A204.1 (cell line): Measurements from ENCODE around the gene CD48.

Experiments
- FAIRE-seq: peaks from 2 replicates; lab custom pipeline; 2012; peaks lifted over from hg19 to GRCh38; lab: Jason Lieb, UNC

CD48 gene, protein sequence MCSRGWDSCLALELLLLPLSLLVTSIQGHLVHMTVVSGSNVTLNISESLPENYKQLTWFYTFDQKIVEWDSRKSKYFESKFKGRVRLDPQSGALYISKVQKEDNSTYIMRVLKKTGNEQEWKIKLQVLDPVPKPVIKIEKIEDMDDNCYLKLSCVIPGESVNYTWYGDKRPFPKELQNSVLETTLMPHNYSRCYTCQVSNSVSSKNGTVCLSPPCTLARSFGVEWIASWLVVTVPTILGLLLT

GRCh38 chr1:160711602-160712311 lies at the start of gene CD48:
Gene CD48 (minus strand): TSS chr1:160711822. CDS start chr1:160711763, 59 bp downstream.
- no peak for FAIRE-seq

DNA sequence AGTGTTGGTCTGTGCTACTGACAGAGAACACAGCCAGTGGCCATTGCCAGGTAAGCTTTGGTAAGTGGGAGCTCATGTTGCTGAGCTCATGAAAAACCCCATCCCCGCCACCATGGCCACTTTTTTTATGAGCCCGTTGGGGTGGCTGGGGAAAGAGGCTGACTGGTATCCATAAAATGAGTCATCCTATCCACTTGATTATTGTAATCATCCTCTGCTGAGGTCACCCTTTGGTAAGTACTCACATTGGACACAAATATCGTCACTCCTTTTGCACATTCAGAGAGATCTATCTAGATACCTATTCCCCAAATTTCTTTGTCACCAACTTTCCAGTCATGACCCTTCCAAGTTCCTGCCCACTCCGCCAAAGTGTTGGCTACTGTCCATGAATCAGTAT lies 49.4 kb upstream of the CD48 start:
- FAIRE-seq = no peak

DNA sequence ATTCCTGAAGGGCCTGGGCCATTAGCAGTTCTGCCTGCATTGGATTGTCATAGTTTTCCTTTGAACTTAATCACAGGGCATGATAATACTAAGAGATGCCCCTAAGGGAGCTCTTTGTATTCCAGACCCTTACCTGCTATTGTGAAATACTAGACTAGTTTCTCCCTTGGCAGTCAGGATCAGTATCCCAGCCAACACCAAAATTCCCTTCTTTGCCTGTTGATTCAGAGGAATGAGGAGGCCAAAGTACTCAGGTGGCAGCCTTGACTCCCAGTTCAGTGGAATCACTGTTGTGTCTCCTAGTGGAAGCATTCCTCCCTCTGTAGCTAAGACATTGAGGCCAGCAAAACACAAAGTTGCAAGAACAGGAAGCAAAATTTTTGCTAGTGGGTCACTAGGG lies 48.1 kb upstream of the CD48 start:
- no peak for FAIRE-seq

GRCh38 chr1:160758521-160758920 lies 46.9 kb upstream of the CD48 start:
- no peak for FAIRE-seq

DNA sequence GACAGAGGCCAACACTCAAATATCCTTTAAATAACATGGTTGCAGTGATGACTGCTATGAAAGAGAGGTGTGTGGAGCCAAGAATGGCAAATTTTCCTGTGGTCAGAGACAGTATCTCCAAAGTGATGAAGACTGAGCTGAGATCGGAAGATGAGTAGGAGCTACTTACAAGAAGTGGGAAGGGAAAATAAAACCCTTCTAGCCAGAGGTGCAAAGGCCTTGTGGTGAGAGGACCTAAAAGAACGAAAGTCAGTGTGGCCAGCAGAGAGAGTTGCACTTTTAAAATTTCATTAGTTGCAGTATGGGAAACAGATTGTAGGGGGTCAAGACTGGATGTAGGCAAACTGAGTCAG lies 45.2 kb upstream of the CD48 start:
- FAIRE-seq = no peak

GRCh38 chr1:160755911-160756848 lies 44.6 kb upstream of the CD48 start:
- FAIRE-seq = no peak

- FAIRE-seq = no peak
Observed at GRCh38 chr1:160755461-160755860, 43.8 kb upstream of the CD48 start.

DNA sequence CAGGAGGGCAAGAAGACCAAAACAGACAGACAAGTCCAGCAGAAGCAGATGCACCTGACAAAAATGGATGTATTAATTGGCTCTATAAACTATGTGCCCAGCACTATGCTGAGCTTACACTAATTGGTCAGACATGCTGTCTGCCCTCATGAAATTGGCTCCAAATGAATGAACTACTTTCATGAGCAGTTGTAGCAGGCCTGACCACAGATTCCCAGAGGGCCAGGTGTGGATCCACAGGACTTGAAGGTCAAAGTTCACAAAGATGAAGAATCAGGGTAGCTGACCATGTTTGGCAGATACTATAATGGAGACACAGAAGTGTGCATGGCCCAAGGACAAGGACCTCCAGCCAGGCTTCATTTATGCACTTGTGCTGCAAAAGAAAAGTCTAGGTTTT lies 42.0 kb upstream of the CD48 start:
- FAIRE-seq = no peak

DNA sequence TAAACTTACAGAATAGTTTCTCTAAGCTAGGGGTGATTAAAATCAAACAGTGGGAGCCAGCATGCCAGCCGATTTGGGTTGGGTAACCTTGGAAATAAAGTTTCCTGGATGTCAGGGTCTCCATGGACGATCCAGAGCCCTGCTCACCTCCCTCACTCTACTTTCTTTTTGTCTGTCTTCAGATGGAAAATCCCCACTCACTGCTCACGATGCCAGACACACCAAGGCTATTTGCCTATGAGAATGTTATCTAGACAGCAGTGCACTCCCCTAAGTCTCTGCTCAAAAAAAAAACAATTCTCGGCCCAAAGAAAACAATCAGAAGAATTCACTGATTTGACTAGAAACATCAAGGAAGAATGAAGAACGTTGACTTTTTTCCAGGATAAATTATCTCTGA lies 41.3 kb upstream of the CD48 start:
- FAIRE-seq = no peak

DNA sequence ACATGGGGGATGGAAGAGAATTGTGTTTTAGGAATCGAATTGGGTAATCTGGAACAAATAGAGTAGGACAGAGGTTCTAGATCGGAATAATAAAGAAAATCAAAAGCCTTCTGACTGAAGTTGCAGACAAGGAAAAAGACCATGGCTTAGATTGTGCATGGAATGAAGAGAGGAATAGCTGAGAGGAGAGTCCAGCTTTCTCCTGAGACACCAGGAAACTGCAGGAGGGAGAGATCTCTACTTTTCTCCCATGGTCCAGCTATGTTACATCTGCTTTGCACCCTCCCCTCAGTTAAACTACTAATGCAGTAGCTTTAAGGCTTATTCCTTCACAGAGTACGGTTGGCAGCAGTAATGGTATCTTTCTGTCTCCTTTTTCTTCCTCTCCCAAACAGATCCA lies 40.8 kb upstream of the CD48 start:
- FAIRE-seq = no peak

DNA sequence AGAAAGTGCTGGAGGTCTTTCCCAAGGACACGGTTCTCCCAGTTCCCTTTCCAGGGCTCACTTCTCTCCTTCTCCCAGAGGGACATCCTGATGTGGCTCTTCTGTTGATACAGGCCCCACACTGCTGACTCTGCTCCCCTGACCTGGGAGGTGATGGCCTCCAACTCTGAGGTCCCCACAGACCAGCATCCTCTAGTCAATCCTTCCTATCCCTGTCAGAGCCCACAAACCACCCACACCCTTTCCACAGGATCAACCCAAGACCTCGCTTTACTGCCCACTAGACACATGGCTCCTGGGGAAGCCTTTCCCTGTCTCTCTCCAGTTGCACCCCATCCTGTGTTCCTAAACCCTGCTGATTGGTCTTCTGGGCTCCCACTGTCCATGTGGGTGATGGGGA lies 39.0 kb upstream of the CD48 start:
- FAIRE-seq = no peak

DNA sequence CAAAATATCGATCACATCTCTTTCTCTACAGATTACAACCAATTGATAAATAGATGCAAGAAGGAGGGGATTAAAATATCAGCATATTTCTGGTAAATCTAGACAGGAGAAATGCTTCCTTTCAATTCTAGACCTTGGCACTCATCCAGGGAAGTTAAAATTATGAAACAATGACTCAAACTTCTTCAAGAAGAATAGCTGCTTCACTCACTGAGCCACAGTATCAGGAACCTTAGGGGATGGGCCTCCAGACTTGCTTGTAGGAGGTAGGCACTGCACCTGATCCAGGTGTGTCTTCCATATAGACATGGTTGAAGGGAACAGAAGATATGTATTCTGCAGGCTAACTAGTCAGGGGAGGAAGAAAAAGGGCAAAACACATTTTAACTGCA lies 37.3 kb upstream of the CD48 start:
- no peak for FAIRE-seq

DNA sequence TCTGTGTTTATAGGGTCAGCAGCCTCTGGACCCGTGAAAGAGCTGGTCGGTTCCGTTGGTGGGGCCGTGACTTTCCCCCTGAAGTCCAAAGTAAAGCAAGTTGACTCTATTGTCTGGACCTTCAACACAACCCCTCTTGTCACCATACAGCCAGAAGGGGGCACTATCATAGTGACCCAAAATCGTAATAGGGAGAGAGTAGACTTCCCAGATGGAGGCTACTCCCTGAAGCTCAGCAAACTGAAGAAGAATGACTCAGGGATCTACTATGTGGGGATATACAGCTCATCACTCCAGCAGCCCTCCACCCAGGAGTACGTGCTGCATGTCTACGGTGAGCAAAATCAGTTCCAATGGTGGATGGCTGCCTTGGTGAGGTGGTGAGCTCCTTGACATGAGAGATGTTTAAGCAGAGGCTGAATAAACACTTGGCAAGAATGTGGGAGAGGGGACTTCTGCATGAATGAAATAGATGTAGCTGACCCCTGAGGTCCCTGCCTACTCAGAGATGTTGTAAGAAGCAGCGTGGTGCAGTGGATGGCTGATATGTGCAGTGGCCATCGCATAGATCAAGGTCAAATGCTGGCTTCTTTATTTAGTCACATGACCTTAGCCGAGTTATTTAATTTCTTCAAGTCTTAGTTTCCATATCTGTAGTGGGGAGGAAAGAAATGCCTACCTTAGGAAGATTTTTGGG lies 36.7 kb upstream of the CD48 start:
- no peak for FAIRE-seq

GRCh38 chr1:160747717-160748116 lies 36.1 kb upstream of the CD48 start:
- FAIRE-seq = no peak

DNA sequence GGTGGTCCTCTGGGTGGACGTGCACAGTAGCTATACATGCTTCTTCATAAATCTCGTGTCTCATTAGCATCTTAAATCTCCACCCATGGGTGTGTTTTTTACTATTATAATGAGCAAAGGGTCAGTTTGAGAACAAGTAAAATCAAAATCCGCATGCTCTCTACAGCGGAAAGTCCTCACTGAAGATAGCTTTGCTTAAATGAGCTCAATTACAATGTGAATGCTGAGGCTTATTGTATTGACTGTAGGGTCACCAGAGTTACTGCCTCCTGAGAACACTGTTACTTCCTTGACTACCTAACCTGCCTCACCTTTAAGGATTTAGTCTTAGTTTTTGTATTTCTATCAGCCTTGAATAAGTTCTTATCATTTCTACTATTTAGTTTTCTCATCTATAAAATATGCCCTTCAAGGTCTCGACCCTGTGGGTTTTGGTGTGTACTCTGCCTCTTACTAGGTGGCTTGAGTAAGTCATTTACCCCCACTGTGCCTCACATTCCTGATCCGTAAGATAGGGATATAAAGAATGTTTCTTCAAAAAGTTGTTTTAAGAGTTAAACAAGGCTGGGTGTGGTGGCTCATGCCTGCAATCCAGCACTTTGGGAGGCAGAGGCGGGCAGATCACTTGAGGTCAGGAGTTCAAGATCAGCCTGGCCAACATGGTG lies 35.3 kb upstream of the CD48 start:
- FAIRE-seq = no peak

DNA sequence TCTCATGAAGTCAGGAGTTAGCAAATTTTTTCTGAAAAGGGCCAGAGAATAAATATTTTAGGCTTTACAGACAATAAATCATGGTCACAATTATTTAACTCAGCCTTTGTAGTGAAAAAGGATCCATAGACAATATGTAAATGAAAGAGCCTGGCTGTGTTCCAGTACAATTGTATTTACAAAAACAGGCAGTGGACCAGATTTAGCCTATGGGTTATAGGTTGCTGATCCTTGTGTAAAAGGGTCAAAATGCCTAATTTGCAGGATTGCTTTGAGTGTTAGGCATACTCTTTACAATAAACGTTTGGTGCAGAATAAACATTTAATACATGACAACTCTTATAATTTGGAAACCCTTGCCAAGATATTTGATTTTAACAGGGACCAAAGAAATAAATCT lies 33.9 kb upstream of the CD48 start:
- FAIRE-seq = no peak

- FAIRE-seq = no peak
Observed at GRCh38 chr1:160744852-160745520, 33.4 kb upstream of the CD48 start.

DNA sequence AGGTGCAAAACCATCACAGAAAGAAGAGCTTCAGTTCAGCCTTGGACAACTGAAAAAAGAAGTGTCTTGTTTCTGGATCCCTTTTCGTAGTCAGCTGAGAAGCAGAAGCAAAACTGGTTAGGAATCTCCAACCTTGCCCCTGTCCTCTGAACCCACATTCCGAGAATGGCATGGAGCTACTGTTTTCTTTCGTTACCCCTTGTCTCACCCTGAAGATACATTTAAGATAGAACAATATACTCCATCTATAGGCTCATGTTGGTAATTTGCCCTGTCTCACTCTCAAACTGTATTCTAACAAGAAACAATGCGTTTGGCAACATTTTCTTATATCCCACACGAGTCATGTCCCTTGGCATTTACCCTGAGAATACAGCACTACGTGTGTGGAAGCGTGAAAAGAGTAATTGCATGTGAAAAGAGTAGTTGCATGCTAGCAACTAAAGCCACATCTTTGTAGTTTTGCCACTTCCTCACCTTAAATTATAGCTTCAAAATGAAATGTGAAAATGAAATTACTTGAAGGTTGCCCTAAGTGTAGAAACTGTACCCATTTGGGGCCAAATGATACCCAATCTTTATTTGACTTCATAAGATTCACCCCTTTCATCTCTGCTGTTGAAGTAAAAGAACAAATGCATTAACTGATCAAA lies 32.7 kb upstream of the CD48 start:
- FAIRE-seq = no peak

- FAIRE-seq = no peak
Observed at GRCh38 chr1:160743266-160743665, 31.6 kb upstream of the CD48 start.

DNA sequence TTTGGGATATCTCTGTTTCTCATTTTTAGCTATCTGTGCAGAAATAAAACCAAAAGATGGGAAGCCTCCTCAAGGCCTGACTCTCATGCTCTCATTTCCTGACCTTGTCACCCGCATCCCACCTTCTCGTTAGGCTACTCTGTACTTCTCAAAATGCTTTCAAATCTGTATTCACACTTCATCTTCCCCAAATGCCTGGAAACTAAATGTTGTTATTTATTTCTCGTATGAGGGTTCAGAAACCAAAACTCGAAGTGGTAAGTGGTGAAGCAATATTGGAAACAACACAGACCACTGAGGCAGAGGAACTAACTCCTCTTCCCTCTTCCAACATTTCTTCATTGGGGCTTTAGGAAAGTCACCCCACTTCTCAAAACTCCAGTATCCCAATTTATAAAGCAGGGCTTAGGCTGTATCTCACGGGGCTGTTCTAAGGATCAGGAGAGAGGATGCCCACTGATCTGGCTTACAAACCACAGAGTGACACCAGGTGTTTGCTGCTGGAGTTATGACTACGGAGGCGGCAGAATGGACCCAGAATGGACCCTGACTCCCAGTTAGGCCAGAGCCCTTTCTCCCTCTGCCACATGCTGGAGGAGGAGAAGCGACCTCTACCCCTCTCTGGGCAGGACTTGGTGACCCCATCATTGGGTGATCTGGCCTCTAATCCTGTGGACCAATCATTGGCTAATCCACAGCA lies 31.0 kb upstream of the CD48 start:
- FAIRE-seq = no peak
